ENCODE data around the gene SLCO3A1. TPM values are rescaled to one million over a fixed set of nuclear protein-coding genes. Genes with fewer than 3 reads are reported as not detected.

The SLCO3A1 gene
- 1.4 and 2.5 TPM in 2 replicates for total RNA-seq (2014; rRNA removed; shearing (Covaris generic))

DNA sequence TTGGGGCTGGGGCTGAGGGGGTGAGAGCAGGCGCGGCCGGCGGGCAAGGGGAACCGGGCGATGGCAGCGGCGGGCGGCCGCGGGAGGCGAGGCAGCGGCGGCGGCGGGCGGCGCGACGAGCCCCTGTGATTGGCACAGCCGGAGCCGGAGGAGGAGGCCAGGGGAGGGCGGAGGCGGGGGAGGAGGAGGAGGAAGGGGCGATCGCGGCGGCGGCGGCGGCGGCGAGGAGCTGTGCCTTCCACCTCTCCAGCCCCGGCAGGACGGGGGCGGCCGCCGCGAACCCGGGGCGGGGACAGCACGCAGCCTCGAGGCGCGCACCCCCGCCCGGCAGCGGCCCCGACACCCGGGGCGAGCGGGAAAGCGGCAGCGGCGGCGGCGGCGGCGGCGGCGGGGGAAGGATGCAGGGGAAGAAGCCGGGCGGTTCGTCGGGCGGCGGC is at the start of gene SLCO3A1:
TSS of gene SLCO3A1 (plus strand) at position 198 of the 437 bp plus-strand sequence.
- Histone ChIP-seq H3K36me3 (replicated peaks; ENCODE audit: control insufficient read depth, insufficient read depth, low read length) (no peaks in the 10 kb centered on the region), H3K4me3 (ENCODE audit: insufficient read depth, low read depth, low read length) (peak within 1 kb of the TSS; percentile 64), H3K27me3 (ENCODE audit: control insufficient read depth, insufficient read depth, low read length) (peaks cover 16% of the 10 kb centered on the region)
- DNase-seq, result peak; percentile 90

- Histone ChIP-seq H3K4me3 (ENCODE audit: insufficient read depth, low read depth, low read length) (no peak overlapping the region), H3K36me3 (replicated peaks; ENCODE audit: control insufficient read depth, insufficient read depth, low read length) (no peaks in the 10 kb centered on the region), H3K27me3 (ENCODE audit: control insufficient read depth, insufficient read depth, low read length) (no peaks in the 10 kb centered on the region)
- DNase-seq, result no peak
Measured at GRCh38 chr15:91807122-91807521, 46.4 kb upstream of the SLCO3A1 start.

DNA sequence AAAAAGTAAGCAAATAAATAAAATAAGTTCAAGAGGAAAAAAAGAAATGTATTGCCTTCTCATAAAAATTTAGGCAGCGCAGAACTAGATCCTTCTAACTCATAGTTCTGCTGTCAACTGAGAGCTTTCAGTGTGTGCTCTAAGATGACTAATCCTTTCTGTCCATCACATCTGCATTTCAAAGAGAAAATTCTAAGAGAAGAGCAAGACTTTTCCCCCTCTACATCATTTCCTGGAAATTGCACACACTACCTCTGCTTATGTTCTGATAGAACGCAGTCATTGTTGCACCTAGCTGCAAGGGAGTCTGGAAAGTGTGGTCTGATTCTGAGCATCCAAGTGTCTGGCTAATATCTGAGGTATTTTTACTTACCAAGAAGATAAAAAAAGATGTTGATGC is 39.6 kb upstream of the SLCO3A1 start:
- no peaks in the 10 kb centered on the region for H3K36me3 ChIP-seq (replicated peaks; ENCODE audit: control insufficient read depth, insufficient read depth, low read length)
- H3K27me3 ChIP-seq (ENCODE audit: control insufficient read depth, insufficient read depth, low read length), result no peaks in the 10 kb centered on the region
- H3K4me3 ChIP-seq (ENCODE audit: insufficient read depth, low read depth, low read length), result no peak overlapping the region
- DNase-seq, result no peak

- Histone ChIP-seq H3K27me3 (ENCODE audit: control insufficient read depth, insufficient read depth, low read length) (no peaks in the 10 kb centered on the region), H3K4me3 (ENCODE audit: insufficient read depth, low read depth, low read length) (no peak overlapping the region), H3K36me3 (replicated peaks; ENCODE audit: control insufficient read depth, insufficient read depth, low read length) (no peaks in the 10 kb centered on the region)
- DNase-seq, result no peak
Measured at GRCh38 chr15:91816942-91817341, 36.6 kb upstream of the SLCO3A1 start.

GRCh38 chr15:91821458-91821857 is 32.0 kb upstream of the SLCO3A1 start:
- no peak for DNase-seq
- H3K27me3 ChIP-seq (ENCODE audit: control insufficient read depth, insufficient read depth, low read length), result no peaks in the 10 kb centered on the region
- H3K36me3 ChIP-seq (replicated peaks; ENCODE audit: control insufficient read depth, insufficient read depth, low read length), result no peaks in the 10 kb centered on the region
- H3K4me3 ChIP-seq (ENCODE audit: insufficient read depth, low read depth, low read length), result no peak overlapping the region

DNA sequence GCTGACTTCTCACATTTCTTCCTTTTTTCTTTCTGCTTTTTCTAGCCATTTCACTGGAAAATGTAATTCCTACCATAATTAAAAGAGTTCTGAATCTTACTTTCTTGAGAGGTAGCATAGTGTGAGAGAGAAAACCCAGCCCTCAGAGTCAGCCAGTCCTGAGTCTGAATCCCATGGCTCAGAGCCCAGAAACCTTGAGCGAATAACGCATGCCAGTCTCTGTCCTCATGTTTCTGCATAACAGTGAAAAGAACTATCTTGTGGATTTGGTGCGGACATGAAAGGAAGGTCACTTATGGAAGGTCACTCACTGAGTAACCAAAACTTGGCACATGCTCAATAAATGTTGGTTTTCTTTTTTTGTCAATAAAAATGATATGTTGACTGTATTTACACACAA is 29.3 kb upstream of the SLCO3A1 start:
- Histone ChIP-seq H3K36me3 (replicated peaks; ENCODE audit: control insufficient read depth, insufficient read depth, low read length) (no peaks in the 10 kb centered on the region), H3K27me3 (ENCODE audit: control insufficient read depth, insufficient read depth, low read length) (no peaks in the 10 kb centered on the region), H3K4me3 (ENCODE audit: insufficient read depth, low read depth, low read length) (no peak overlapping the region)
- no peak for DNase-seq

GRCh38 chr15:91826443-91826842 is 27.1 kb upstream of the SLCO3A1 start:
- Histone ChIP-seq H3K36me3 (replicated peaks; ENCODE audit: control insufficient read depth, insufficient read depth, low read length) (no peaks in the 10 kb centered on the region), H3K4me3 (ENCODE audit: insufficient read depth, low read depth, low read length) (no peak overlapping the region), H3K27me3 (ENCODE audit: control insufficient read depth, insufficient read depth, low read length) (no peaks in the 10 kb centered on the region)
- no peak for DNase-seq

- H3K36me3 ChIP-seq (replicated peaks; ENCODE audit: control insufficient read depth, insufficient read depth, low read length), result no peaks in the 10 kb centered on the region
- no peak overlapping the region for H3K4me3 ChIP-seq (ENCODE audit: insufficient read depth, low read depth, low read length)
- no peaks in the 10 kb centered on the region; the same call in 1 of the 2 replicates for H3K27me3 ChIP-seq (ENCODE audit: control insufficient read depth, insufficient read depth, low read length)
- DNase-seq, result no peak
Measured at GRCh38 chr15:91833056-91833455, 20.5 kb upstream of the SLCO3A1 start.

DNA sequence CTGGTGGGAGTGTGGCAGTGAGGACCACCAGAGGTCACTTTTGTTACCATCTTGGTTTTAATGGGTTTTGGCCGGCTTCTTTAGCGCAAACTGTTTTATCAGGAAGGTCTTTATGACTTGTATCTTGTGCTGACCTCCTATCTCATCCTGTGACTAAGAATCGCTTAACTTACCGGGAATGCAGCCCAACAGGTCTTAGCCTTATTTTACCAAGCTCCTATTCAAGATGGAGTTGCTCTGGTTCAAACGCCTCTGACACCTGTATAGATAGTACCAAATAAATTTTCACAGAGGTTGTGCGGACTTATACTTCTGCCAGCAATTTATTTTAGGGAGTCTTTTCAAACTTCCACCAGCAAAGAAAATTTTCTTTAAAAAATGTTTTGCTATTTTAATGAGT is 13.6 kb upstream of the SLCO3A1 start:
- H3K4me3 ChIP-seq (ENCODE audit: insufficient read depth, low read depth, low read length), result no peak overlapping the region
- no peak for DNase-seq
- no peaks in the 10 kb centered on the region for H3K36me3 ChIP-seq (replicated peaks; ENCODE audit: control insufficient read depth, insufficient read depth, low read length)
- H3K27me3 ChIP-seq (ENCODE audit: control insufficient read depth, insufficient read depth, low read length), result no peaks in the 10 kb centered on the region; the same call in 1 of the 2 replicates

DNA sequence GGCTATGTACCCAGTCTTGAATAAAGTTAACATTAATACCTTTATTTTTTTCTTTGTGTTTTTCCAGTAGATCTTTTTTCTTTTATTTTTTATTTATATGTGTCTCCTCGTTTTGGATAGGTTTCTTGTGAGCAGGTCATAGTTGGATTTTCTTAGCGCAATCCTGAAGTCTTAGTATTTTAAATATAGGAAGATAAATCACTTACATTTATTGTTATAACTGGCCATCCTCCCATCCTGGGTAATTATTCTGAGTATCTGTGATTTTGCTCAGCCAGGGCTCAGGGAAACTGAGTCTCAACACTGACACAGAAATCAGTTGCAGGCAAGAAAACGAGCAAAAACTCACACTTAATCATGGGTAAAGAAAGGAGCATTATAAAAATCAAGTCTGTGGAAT is 11.6 kb upstream of the SLCO3A1 start:
- DNase-seq, result no peak
- Histone ChIP-seq H3K27me3 (ENCODE audit: control insufficient read depth, insufficient read depth, low read length) (no peaks in the 10 kb centered on the region; the same call in 1 of the 2 replicates), H3K4me3 (ENCODE audit: insufficient read depth, low read depth, low read length) (no peak overlapping the region), H3K36me3 (replicated peaks; ENCODE audit: control insufficient read depth, insufficient read depth, low read length) (no peaks in the 10 kb centered on the region)

DNA sequence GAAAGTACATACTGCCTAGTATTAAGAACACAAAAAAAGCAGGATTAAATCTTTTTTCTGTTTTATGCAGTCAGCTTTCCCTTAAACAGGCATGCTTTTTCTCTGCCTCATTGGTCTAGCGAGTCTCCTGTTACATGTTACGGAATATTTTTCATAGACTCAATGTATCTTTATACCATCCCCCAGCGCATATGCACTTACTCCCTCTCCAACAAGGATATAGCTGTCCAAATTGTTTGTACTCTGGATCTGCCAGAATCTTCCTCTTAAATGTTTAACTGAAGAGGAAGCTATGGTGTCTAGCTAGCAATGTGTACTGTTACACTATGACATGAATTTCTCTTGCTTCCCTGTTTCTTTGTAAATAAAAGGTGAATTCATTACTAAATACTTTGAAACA is 9.2 kb upstream of the SLCO3A1 start:
- DNase-seq, result no peak
- no peak overlapping the region for H3K4me3 ChIP-seq (ENCODE audit: insufficient read depth, low read depth, low read length)
- H3K36me3 ChIP-seq (replicated peaks; ENCODE audit: control insufficient read depth, insufficient read depth, low read length), result no peaks in the 10 kb centered on the region

GRCh38 chr15:91844928-91845327 is 8.6 kb upstream of the SLCO3A1 start:
- no peak overlapping the region for H3K4me3 ChIP-seq (ENCODE audit: insufficient read depth, low read depth, low read length)
- H3K27me3 ChIP-seq (ENCODE audit: control insufficient read depth, insufficient read depth, low read length), result no peaks in the 10 kb centered on the region; the same call in 1 of the 2 replicates
- DNase-seq, result no peak
- no peaks in the 10 kb centered on the region for H3K36me3 ChIP-seq (replicated peaks; ENCODE audit: control insufficient read depth, insufficient read depth, low read length)

More for the DNA sequence above, 9.2 kb upstream of the SLCO3A1 start:
- H3K27me3 ChIP-seq (ENCODE audit: control insufficient read depth, insufficient read depth, low read length), result no peaks in the 10 kb centered on the region; the same call in 1 of the 2 replicates

DNA sequence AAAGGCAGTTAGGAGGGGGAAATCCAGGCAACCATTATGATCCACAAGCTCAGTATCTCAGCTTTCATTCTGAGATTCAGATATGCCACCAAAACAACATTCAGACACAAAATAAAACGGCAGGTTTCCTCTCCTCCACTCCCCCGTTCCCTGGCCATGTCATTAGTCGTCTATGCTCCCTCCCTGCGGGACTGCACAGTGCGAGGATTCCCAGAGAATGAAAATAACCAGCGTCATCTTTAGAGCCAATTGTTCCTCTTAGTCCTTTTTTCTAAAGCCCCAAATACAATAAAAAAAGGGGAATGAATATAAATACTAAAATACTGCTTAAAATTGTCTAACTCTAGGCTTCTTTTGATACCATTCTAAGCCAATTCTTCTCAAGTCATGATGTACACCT is 7.8 kb upstream of the SLCO3A1 start:
- no peak for DNase-seq
- Histone ChIP-seq H3K36me3 (replicated peaks; ENCODE audit: control insufficient read depth, insufficient read depth, low read length) (no peaks in the 10 kb centered on the region), H3K27me3 (ENCODE audit: control insufficient read depth, insufficient read depth, low read length) (no peaks in the 10 kb centered on the region; the same call in 1 of the 2 replicates), H3K4me3 (ENCODE audit: insufficient read depth, low read depth, low read length) (no peak overlapping the region)

DNA sequence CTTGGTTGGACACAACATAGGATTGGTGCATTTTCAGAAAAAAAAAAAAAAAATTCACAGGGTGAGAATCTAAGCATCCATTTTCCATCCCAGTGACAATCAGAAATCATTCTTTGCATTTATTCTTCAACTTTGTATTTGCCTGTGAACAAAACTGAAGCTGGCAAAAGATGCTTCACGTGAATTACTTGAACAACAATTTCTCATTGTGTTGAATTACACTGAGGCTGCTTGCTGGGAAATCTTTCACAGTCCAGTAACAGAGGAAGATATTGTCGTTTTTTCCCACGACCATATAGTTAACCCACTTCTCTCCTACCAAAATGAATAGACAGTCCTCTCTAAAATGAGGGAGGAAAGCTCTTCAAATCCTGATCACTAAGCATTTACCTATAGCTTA is 4.3 kb upstream of the SLCO3A1 start:
- Histone ChIP-seq H3K36me3 (replicated peaks; ENCODE audit: control insufficient read depth, insufficient read depth, low read length) (no peaks in the 10 kb centered on the region), H3K4me3 (ENCODE audit: insufficient read depth, low read depth, low read length) (no peak overlapping the region), H3K27me3 (ENCODE audit: control insufficient read depth, insufficient read depth, low read length) (peaks cover 4% of the 10 kb centered on the region)
- no peak for DNase-seq

GRCh38 chr15:91849749-91850161 is 3.8 kb upstream of the SLCO3A1 start:
- peak; percentile 50 for DNase-seq
- no peaks in the 10 kb centered on the region for H3K36me3 ChIP-seq (replicated peaks; ENCODE audit: control insufficient read depth, insufficient read depth, low read length)
- H3K27me3 ChIP-seq (ENCODE audit: control insufficient read depth, insufficient read depth, low read length), result peaks cover 10% of the 10 kb centered on the region
- no peak overlapping the region for H3K4me3 ChIP-seq (ENCODE audit: insufficient read depth, low read depth, low read length)
